NCI-H460 (cell line): ENCODE measurements around the gene RAET1G. TPM values are rescaled to one million over a fixed set of nuclear protein-coding genes. Genes with fewer than 3 reads are reported as not detected.
"Not testable (repeated sequence)": the region's sequence is repeated elsewhere in the genome, so short reads cannot be mapped to it uniquely, and the experiment has no call there.

Experiments
- DNase-seq: peaks from one replicate; pipeline ENCODE4 v3.0.0-alpha.2; 2016; ENCODE audit warnings: low read depth; ENCODE audit errors: extremely low read depth
- total RNA-seq: library from RNA; depleted of rRNA; stranded (reverse); fragments of >200 nt; shearing (Covaris generic); gene quantifications from 2 replicates; pipeline ENCODE4 v1.2.3, GENCODE V29; 2014

Gene RAET1G
- total RNA-seq, 1 experiment from 2014 or later: 1.1 TPM

DNA sequence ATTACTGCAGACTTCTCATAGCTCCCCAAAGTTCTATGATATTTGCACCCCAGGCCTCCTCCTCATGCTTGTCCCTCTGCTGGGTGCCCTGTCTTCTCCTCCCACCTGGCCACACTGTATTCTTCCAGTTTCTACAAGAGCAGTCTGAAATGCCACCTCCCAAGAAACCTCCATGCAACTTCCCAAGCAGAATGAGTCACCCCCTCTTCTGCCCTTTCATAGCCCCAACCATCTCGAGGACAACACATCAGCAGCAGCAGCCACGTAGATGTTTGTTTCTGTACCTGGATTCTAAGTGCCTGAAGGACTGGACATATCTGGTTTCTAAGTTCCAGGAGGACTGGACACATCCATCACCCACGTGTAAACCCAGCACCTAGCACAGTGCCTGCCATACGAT is 12.3 kb upstream of the RAET1G start:
- no peak for DNase-seq

GRCh38 chr6:149934249-149935156 is 11.6 kb upstream of the RAET1G start:
- peak; percentile 58 for DNase-seq

DNA sequence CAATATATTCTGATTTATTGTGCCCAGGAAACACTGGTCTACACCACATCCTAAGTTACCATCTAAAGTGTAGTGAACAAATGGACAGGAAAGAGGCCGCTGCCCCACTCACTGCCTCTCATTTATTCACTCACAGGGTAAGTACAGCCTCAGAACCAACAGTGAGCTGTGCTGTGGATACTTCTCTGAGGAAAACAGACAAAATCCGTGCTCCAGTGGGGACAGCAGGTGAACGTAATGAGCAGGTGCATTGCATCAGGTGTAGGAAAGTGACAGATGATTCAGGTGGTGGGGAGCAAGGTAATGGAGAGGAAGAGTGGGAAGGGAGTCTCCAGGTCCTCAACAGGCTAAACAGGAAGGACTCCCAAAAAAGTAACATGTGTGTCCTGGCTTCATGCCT is 10.5 kb upstream of the RAET1G start:
- no peak for DNase-seq

DNA sequence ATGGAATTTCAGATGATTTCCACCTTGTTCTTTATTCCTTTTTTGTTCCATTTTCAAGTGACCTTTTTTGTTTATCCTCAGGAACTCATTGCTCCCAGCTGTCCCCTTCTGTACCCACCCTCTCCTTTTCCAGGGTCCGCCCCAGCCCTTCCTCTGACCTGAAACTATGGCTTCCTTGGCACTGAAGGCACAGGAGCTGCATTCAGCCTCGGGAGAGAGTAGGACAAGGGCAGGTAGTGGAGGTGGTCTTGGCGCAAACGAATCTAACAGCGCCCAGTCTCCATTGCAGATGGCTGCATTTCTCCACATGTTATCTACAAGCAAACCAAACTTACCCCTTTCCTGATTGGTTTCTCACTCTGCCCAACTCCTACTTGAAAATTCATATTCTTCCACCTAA is 10.1 kb upstream of the RAET1G start:
- no peak for DNase-seq

DNA sequence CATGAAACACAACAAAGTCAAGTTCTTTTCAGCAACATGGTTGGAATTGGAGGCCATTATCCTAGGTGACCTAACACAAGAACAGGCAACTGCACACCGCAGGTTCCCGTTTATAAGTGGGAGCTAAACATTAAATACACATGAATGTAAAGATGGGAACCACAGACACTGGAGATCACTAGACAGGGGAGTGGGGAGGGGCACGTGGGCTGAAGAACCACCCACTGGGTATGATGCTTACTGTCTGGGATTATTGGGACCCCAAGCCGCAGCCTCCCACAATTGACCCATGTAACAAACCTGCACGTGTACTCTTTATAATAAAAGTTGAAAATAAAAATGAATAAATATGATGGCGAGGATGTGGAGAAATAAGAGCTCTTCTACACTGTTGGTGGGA is 8.6 kb upstream of the RAET1G start:
- DNase-seq: no peak

GRCh38 chr6:149929422-149929821 is 6.5 kb upstream of the RAET1G start:
- DNase-seq: no peak

- DNase-seq: not testable (repeated sequence)
Observed at GRCh38 chr6:149927025-149927424, 4.1 kb upstream of the RAET1G start.

GRCh38 chr6:149925974-149926777 is 3.3 kb upstream of the RAET1G start:
- DNase-seq: peak; percentile 75

DNA sequence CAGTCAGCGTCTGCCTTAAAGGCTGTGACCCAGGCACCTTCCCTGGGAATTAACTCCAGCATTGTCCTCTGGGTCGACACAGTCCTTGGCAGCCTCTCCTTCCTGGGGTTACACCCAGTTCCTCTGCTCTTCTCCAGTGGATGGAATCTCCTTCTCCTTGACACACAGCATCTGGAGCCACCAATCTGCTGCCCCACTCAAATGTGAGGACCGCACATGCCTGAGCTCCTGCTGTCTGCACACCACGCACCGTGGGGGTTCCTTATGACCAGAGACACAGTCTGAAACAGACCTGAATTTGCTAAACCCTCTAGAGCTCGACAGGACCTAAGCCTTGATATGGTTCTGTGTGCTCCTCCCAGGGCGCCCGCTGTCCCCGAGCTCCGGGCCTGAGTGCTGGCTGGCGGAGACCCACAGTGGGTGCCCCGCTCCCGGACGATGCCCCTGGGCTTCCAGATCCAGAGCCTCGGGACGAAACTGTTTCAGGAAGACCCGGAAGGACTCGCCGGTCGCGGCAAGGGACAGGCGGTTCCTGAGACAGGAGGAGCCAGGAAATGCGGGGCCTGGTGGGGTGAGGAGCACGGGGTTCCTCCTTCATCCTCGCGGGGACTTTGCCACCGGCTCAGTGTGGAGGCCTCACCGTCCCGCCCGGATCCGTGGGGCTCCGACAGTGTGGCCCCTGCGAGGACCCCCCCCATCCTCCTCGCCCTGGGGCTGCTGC is 2.5 kb upstream of the RAET1G start:
- no peak for DNase-seq

DNA sequence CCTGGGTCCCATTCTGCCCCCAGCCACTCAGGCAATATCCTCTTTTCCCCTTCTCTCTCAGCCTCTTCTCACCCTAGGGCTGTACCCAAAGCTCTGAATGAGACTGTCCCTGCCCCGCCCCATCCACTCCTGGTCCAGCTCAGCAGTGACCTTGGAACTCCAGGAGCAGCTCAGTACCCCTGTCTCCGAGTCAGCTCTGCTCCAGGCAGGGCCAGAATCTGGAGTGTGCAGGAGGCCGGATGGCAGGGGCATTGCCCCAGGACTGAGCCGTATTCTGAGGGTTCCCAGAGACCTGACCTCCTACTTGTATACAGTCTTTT is 2.0 kb upstream of the RAET1G start:
- DNase-seq: no peak

DNA sequence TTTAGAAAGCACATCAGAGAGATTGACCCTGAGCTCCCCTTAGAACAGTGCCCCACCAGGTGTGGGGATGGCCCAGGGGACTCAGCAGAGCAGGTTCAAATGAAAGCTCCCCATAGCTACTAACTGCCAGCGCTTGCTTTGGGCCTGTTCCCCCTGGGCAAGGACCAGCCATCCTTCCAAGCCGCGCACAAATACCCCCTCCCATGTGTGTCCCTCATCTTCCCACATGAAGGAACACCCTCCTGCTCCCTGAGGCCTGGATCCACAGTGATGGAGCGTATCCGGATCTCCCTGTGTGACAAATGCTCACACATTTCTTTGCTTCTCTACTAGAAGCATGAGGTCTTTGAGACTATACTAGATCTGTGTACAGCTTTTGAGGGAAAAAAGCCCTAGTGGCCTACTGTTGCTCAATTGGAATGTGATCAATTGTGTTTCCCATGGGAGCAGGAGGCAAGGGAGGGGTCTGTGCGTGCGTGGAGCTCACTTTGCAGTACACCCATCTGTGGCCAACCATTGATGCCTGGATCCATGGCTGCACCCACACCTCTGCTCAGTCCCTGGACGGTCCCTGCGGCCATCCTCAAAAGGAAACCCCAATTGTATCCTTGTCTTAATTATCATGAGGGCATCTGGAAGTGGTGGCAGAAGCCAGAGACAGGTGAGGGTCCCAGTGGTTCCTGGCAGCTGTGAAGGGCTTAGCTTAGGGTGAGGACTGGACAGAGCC is 1.4 kb upstream of the RAET1G start:
- DNase-seq: no peak

DNA sequence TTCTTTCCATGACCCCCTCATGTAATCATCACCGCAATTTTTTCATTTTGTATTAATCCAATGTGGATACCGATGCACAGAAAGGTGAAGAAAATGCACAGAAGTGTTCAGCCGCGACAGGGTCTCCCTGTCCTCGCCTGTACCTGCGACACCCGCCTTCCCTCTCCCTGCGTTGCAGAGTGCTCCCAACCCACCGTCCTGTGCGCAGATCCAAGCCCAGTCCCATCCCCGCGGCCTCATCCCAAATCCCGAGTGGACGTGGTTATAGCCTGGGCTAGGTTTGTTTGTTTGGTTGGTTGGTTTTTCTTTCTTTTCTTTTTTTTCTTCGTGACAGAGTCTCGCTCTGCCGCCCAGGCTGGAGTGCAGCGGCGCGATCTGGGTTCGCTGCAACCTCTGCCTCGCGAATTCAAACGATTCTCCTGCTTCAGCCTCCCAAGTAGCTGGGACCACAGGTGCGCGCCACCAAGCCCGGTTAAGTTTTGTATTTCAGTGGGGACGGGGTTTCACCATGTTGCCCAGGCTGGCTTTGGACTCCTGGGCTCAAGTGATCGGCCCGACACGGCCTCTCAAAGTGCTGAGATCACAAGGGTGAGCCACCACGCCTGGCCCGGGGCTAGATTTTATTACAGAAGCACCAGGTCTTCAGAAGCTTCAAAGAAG is 536 bp upstream of the RAET1G start:
- no peak for DNase-seq

- DNase-seq: not testable (repeated sequence)
Observed at GRCh38 chr6:149922091-149922490, 830 bp downstream of the RAET1G start.

DNA sequence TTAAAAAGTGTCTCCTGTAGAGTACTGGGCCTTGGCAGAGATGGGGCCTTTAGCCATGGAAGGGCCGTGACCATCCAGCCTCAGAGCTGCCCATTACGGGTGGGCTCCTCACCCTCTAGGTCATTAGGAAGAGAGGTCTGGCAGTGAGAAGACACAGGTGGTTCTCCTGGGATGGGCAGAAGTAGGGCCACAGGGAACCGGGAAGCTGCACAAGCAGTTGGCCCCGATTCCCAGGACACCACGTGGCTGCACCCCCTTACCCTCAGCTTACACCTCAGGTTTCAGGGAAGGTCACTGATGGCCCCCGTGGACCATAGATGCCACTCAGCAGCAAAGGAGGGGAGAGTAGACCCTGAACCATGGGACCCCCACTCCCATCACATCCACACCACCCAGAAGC is 1.6 kb downstream of the RAET1G start:
- DNase-seq: no peak

- no peak for DNase-seq
Observed at GRCh38 chr6:149919834-149920225, 3.1 kb downstream of the RAET1G start.

DNA sequence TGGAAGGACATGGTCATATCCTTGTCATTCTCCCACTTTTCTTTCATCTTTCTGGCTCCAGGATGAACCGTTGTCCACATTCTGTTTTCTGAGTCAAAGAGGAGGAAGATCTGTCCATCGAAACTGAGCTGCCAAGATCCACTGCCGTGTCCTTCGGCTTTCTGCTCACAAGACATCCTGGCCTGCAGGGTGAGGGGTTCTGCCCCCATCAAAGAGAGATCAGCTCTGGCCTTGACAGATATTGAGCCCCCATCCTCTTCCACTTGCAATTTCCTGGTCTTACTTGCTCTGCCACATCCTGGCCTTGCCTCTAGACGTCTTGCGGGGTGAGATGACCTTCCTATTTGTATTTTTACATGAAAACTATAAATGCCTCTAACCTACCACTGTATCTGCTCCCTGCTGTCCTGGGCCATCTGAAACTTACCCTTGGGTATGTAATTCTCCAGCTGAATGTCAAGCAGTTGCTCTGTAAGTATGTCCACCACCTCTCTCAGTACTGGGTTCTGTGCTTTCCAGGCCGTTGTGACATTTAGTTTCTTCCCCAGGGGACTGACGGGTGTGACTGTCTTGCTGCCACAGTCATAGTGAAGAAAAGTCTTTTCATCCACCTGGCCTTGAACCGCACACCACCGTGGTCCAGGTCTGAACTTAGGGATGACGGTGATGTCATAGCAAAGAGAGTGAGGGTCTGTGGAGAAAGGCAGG is 3.6 kb downstream of the RAET1G start:
- not testable (repeated sequence) for DNase-seq

DNA sequence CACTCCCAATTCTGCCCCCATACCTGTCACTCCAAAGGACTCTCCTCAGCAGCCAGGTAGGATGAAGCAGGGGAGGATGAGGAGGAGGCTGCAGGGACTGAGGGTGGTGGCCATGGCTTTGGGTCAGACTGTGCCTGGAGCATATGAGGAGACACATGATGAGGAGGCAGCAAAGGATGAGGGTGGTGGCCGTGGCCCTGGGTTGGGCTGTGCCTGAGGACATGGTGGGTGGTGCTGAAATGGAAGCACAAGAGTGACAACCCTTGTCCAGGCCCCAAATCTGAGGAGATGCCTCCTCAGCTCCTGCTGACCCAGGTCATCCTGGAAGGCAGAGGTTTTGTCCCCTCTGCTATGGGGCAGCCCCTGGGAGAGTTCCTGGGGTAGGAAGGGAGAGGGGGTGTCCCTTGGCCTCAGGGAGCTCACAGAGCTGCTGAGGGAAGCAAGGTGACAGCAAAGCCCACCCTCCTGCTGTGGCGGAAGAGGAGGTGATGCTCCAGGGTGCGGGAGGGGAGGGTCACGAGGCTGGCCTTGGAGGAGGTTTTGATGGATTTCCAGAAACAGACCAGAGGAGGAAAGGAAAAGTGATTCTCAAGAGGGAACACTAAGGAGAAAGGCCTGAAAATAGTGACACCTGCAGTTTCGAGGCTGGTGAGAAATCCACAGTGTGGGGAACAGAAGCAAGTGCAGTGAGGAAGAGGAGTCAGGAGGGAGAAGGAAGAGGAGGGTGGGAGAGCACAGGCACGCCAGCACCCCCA is 4.6 kb downstream of the RAET1G start:
- DNase-seq: no peak

DNA sequence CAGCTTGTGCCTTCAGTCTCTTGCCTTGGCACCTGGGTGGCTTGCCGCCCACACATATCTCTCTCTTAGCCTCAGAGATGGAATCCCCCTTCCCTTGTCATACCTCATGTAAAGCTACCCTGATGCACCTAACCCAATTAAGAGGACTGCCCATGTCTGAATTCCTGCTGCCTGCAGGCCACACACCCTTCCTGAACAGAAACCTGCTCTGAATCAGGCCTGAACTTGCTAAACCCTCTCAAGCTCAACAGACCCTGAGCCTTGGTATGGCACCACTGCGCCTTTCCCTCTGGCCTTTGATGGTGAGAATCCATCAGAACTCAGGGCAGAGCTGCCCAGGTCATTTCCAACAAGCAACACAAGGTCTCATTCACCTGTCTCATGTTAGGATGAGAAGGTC is 5.2 kb downstream of the RAET1G start:
- DNase-seq: no peak
